Immature natural killer cell (primary cell): ENCODE measurements around the gene OSBPL2. TPM values are rescaled to one million over a fixed set of nuclear protein-coding genes. Genes with fewer than 3 reads are reported as not detected.

Experiments used
- DNase-seq, 3 donors: peaks; one replicate each; pipeline ENCODE4 v3.0.0; 2022; ENCODE audit warnings: mixed read lengths in 1 of 3
- H3K27ac Mint-ChIP-seq, 6 donors: one replicate each; pipeline ENCODE4 v1.8.0; 2020; ENCODE audit warnings: mixed read lengths in 6 of 6, mild to moderate bottlenecking in 5 of 6, inconsistent platforms in 4 of 6, moderate library complexity in 3 of 6
- H3K27me3 Mint-ChIP-seq, 3 donors: one replicate each; pipeline ENCODE4 v1.8.0; 2020 to 2021; ENCODE audit warnings: low read depth in 3 of 3, mild to moderate bottlenecking in 3 of 3, mixed read lengths in 3 of 3, moderate library complexity in 3 of 3, inconsistent platforms in 1 of 3
- H3K36me3 Mint-ChIP-seq, 3 donors: one replicate each; pipeline ENCODE4 v1.8.0; 2020; ENCODE audit warnings: mixed read lengths in 3 of 3, inconsistent platforms in 2 of 3, mild to moderate bottlenecking in 2 of 3
- H3K4me1 Mint-ChIP-seq, 2 donors: one replicate each; pipeline ENCODE4 v1.8.0; 2020; ENCODE audit warnings: inconsistent platforms in 2 of 2, mild to moderate bottlenecking in 2 of 2, mixed read lengths in 2 of 2, moderate library complexity in 1 of 2
- H3K4me3 Mint-ChIP-seq, 5 donors: one replicate each; pipeline ENCODE4 v1.8.0; 2020; ENCODE audit warnings: mild to moderate bottlenecking in 5 of 5, mixed read lengths in 5 of 5, inconsistent platforms in 3 of 5, moderate library complexity in 3 of 5
- H3K9me3 Mint-ChIP-seq, 6 donors: one replicate each; pipeline ENCODE4 v1.8.0; 2020; ENCODE audit warnings: mild to moderate bottlenecking in 6 of 6, mixed read lengths in 6 of 6, inconsistent platforms in 4 of 6, moderate library complexity in 3 of 6
- polyA plus RNA-seq, 3 donors: library from polyadenylated mRNA; unstranded; fragments of 300-500 nt; fragmentation: Illumina TruSeq; gene quantifications; one replicate each; pipeline ENCODE4 v1.2.3, GENCODE V29; 2021

The OSBPL2 gene
- polyA plus RNA-seq, 3 donors from 2014 or later, result 17.9 to 45.2 (median 24.5) TPM

DNA sequence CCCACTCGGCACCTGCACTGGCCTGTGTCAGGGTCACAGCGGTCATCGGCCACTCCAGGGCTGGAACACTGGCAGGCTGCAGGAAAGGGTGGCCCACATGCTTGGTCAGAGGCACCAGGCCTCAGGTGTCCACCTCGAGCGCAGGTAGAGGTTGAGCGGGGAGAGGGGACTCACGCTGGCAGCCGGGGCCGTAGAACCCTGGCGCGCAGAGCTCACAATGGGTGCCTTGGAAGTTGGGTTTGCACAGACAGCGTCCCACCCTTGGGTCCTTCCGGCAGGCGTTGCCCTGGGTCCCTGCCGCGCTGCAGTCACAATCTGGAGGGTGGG, 99.9 kb downstream of the OSBPL2 start:
- H3K4me1 Mint-ChIP-seq, result no peaks in the 10 kb centered on the region

GRCh38 chr20:62339647-62340062, 101.3 kb downstream of the OSBPL2 start:
- peak overlapping the region in 1 of 6 donors; percentile 50 for H3K27ac Mint-ChIP-seq

More for the DNA sequence above, 99.9 kb downstream of the OSBPL2 start:
- Mint-ChIP-seq H3K9me3 (peaks cover 0 to 2% (median 0%) of the 10 kb centered on the region in 6 donors), H3K4me3 (no peak overlapping the region), H3K27me3 (peaks cover 0 to 7% (median 7%) of the 10 kb centered on the region in 3 donors), H3K27ac (no peak overlapping the region), H3K36me3 (peaks cover 0 to 4% (median 0%) of the 10 kb centered on the region in 3 donors)
- DNase-seq, result no peak

GRCh38 chr20:62342910-62343309, 104.6 kb downstream of the OSBPL2 start:
- no peak overlapping the region for H3K4me3 Mint-ChIP-seq
- H3K9me3 Mint-ChIP-seq, result peaks cover 0 to 4% (median 0%) of the 10 kb centered on the region in 6 donors
- no peaks in the 10 kb centered on the region for H3K4me1 Mint-ChIP-seq
- no peak for DNase-seq
- peaks cover 0 to 4% (median 0%) of the 10 kb centered on the region in 3 donors for H3K36me3 Mint-ChIP-seq
- H3K27me3 Mint-ChIP-seq, result peaks cover 0 to 4% (median 4%) of the 10 kb centered on the region in 3 donors
- no peak overlapping the region for H3K27ac Mint-ChIP-seq

More at GRCh38 chr20:62339647-62340062, 101.3 kb downstream of the OSBPL2 start:
- Mint-ChIP-seq H3K4me1 (no peaks in the 10 kb centered on the region), H3K36me3 (peaks cover 0 to 4% (median 0%) of the 10 kb centered on the region in 3 donors), H3K9me3 (peaks cover 0 to 2% (median 0%) of the 10 kb centered on the region in 6 donors), H3K4me3 (no peak overlapping the region), H3K27me3 (peaks cover 0 to 7% (median 7%) of the 10 kb centered on the region in 3 donors)
- DNase-seq, result no peak

- H3K9me3 Mint-ChIP-seq, result peaks cover 0 to 6% (median under 1%) of the 10 kb centered on the region in 6 donors
Observed at GRCh38 chr20:62344092-62344491, 105.8 kb downstream of the OSBPL2 start.

DNA sequence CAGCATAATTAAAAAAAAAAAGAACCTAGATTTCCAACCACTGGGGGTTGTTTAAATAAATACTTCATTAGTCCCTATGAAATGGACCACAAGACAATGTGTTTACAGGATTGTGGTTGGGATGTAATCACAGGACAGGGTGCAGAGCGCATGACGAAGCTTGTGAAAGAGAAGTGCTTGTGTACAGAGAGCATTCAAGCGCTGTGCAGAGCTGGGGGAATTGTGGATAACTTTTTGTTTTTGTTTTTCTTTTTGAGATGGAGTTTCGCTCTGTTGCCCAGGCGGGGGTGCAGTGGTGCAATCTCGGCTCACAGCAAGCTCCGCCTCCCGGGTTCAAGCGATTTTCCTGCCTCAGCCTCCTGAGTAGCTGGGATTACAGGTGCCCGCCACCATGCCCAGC, 106.5 kb downstream of the OSBPL2 start:
- peaks cover 0 to 8% (median 0%) of the 10 kb centered on the region in 3 donors for H3K36me3 Mint-ChIP-seq
- DNase-seq, result no peak
- H3K27me3 Mint-ChIP-seq, result peaks cover 0 to 13% (median 3%) of the 10 kb centered on the region in 3 donors
- no peak overlapping the region for H3K27ac Mint-ChIP-seq
- peaks cover 0 to 6% (median under 1%) of the 10 kb centered on the region in 6 donors for H3K9me3 Mint-ChIP-seq
- H3K4me3 Mint-ChIP-seq, result no peak overlapping the region
- H3K4me1 Mint-ChIP-seq, result no peaks in the 10 kb centered on the region

More at GRCh38 chr20:62344092-62344491, 105.8 kb downstream of the OSBPL2 start:
- H3K27me3 Mint-ChIP-seq, result peaks cover 0 to 11% (median 4%) of the 10 kb centered on the region in 3 donors
- no peak overlapping the region for H3K4me3 Mint-ChIP-seq
- no peak overlapping the region for H3K27ac Mint-ChIP-seq
- H3K36me3 Mint-ChIP-seq, result peaks cover 0 to 8% (median 0%) of the 10 kb centered on the region in 3 donors
- H3K4me1 Mint-ChIP-seq, result no peaks in the 10 kb centered on the region
- DNase-seq, result no peak

Other genes starting within 250 kb of the OSBPL2 start
- 1 to 10 TPM in 2 of 3 donors, under 1 TPM in 1; 0.04 to 3.2 (median 1.1) TPM for gene TAF4, start 172.6 kb upstream of the OSBPL2 start, polyA plus RNA-seq
- 1 to 10 TPM in 2 of 3 donors, under 1 TPM in 1; 0.19 to 1.9 (median 1.4) TPM for gene LSM14B, start 116.0 kb upstream of the OSBPL2 start, polyA plus RNA-seq
- gene PSMA7, start 95.1 kb upstream of the OSBPL2 start, polyA plus RNA-seq, result 100 to 1,000 TPM; 497 to 643 (median 622) TPM
- gene SS18L1, start 94.8 kb upstream of the OSBPL2 start, polyA plus RNA-seq, result under 1 TPM in 2 of 3 donors, not detected in 1; 0.39 to 0.68 TPM
- 10 to 100 TPM; 14.5 to 19.6 (median 15.3) TPM for gene MTG2, start 55.5 kb upstream of the OSBPL2 start, polyA plus RNA-seq
- not detected for gene HRH3, start 18.2 kb upstream of the OSBPL2 start, polyA plus RNA-seq
- 100 to 1,000 TPM in 2 of 3 donors, 10 to 100 TPM in 1; 97.2 to 132 (median 108) TPM for gene ADRM1, start 64.5 kb downstream of the OSBPL2 start, polyA plus RNA-seq
- under 1 TPM in 1 of 3 donors, not detected in 2; 0.30 TPM for gene LAMA5, start 128.8 kb downstream of the OSBPL2 start, polyA plus RNA-seq
- 1,000 to 10,000 TPM in 2 of 3 donors, 100 to 1,000 TPM in 1; 743 to 1,716 (median 1,008) TPM for gene RPS21, start 148.6 kb downstream of the OSBPL2 start, polyA plus RNA-seq
- 1 to 10 TPM; 1.3 to 2.6 (median 2.5) TPM for gene CABLES2, start 168.8 kb downstream of the OSBPL2 start, polyA plus RNA-seq
- not detected for gene RBBP8NL, start 189.0 kb downstream of the OSBPL2 start, polyA plus RNA-seq
- gene GATA5, start 237.5 kb downstream of the OSBPL2 start, polyA plus RNA-seq, result not detected